Astrocyte (in vitro differentiated cells and primary cell): ENCODE results near the gene SMIM44.

Source experiments
- CTCF ChIP-seq: IDR thresholded peaks from 2 replicates; pipeline ENCODE4 v1.5.1; 2011; ENCODE audit warnings: low read depth, mild to moderate bottlenecking, inconsistent platforms, low read length, moderate library complexity; ENCODE audit not compliant: insufficient read depth
- EZH2 ChIP-seq: IDR thresholded peaks from 2 replicates; pipeline ENCODE4 v1.6.1; 2012; ENCODE audit warnings: mild to moderate bottlenecking, low read length, inconsistent platforms; ENCODE audit not compliant: insufficient read depth

- TF ChIP-seq CTCF (no peak), EZH2 (no peak)
These were observed 19.3 kb downstream of the SMIM44 start for GRCh38 chr19:3463714-3464586.
